ENCODE data around the gene NPAS2.

The NPAS2 gene

GRCh38 chr2:100948942-100949811 lies 129.2 kb downstream of the NPAS2 start:
- no peak for DNase-seq

- DNase-seq = no peak
These were observed 132.6 kb downstream of the NPAS2 start for GRCh38 chr2:100952512-100952911.

GRCh38 chr2:100953406-100954043 lies 133.6 kb downstream of the NPAS2 start:
- no peak for DNase-seq

GRCh38 chr2:100954044-100954420 lies 134.1 kb downstream of the NPAS2 start:
- no peak for DNase-seq

- no peak for DNase-seq
These were observed 135.3 kb downstream of the NPAS2 start for GRCh38 chr2:100955226-100955625.

- no peak for DNase-seq
These were observed 136.1 kb downstream of the NPAS2 start for GRCh38 chr2:100956081-100956480.

- no peak for DNase-seq
These were observed 138.2 kb downstream of the NPAS2 start for GRCh38 chr2:100957996-100958653.

GRCh38 chr2:100959225-100959880 lies 139.4 kb downstream of the NPAS2 start:
- peak; percentile 67 for DNase-seq

GRCh38 chr2:100960688-100961087 lies 140.7 kb downstream of the NPAS2 start:
- DNase-seq = no peak

- DNase-seq = no peak
These were observed 142.6 kb downstream of the NPAS2 start for GRCh38 chr2:100962366-100963025.

- DNase-seq = no peak
These were observed 143.1 kb downstream of the NPAS2 start for GRCh38 chr2:100963026-100963375.

GRCh38 chr2:100964222-100964621 lies 144.3 kb downstream of the NPAS2 start:
- DNase-seq = no peak

- no peak for DNase-seq
These were observed 144.8 kb downstream of the NPAS2 start for GRCh38 chr2:100964681-100965169.

GRCh38 chr2:100965596-100965995 lies 145.7 kb downstream of the NPAS2 start:
- DNase-seq = no peak

GRCh38 chr2:100967716-100968115 lies 147.8 kb downstream of the NPAS2 start:
- DNase-seq = no peak

GRCh38 chr2:100968146-100969145 lies 148.5 kb downstream of the NPAS2 start:
- DNase-seq = no peak

GRCh38 chr2:100969998-100970397 lies 150.1 kb downstream of the NPAS2 start:
- DNase-seq = no peak

- DNase-seq = no peak
These were observed 151.3 kb downstream of the NPAS2 start for GRCh38 chr2:100971221-100971620.

GRCh38 chr2:100972452-100972851 lies 152.5 kb downstream of the NPAS2 start:
- no peak for DNase-seq

- no peak for DNase-seq
These were observed 155.0 kb downstream of the NPAS2 start for GRCh38 chr2:100974712-100975520.

- no peak for DNase-seq
These were observed 155.5 kb downstream of the NPAS2 start for GRCh38 chr2:100975521-100975785.

Measured in RPMI8226 (cell line).